Stimulated activated CD8-positive, alpha-beta memory T cell treated with anti-CD3 and anti-CD28 coated beads, Interleukin-4, amount 100 ng/mL, for 1 hour (primary cell): ENCODE measurements around the gene BEND4.

ENCODE experiments used
- DNase-seq, 2 donors: peaks; one replicate each; pipeline ENCODE4 v3.0.0-alpha.2; 2020; ENCODE audit warnings: low read depth in 2 of 2, low spot score in 1 of 2

Gene BEND4

DNA sequence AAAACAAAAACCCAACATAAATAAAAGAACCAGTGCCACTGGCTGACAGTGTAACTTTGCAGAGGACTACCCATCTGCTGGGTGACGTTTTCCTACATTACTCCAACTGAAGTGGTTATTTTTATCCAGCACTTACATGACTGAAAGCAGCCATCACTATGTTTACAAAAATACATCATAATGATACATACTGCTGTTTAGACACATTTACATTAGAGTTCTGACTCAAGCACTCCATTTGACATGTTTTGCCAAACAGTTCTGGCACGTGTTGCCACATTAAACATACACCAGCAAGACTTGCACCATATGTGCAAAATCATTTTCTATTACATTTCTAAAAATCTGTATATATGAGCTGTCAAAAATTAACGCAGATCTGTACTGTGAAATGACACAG, 39.6 kb downstream of the BEND4 start:
- no peak for DNase-seq

DNA sequence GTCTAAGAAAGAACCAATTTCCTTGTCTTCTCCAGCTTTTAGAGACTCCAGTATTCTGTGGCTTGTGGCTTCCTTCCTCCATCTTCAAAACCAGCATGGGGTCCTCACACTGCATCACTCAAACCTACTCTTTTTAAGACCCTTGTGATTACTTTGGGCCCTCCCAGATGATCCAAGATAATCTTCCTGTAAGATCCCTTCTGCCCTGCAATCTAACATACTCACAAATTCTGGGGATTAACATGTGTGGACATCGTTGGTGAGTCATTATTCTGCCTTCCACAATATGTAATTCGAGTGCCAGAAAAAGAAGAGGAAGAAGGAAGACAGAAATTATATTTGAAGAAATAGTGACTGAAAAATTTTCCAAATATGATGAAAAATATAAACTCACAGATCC, 47.9 kb downstream of the BEND4 start:
- DNase-seq: no peak

DNA sequence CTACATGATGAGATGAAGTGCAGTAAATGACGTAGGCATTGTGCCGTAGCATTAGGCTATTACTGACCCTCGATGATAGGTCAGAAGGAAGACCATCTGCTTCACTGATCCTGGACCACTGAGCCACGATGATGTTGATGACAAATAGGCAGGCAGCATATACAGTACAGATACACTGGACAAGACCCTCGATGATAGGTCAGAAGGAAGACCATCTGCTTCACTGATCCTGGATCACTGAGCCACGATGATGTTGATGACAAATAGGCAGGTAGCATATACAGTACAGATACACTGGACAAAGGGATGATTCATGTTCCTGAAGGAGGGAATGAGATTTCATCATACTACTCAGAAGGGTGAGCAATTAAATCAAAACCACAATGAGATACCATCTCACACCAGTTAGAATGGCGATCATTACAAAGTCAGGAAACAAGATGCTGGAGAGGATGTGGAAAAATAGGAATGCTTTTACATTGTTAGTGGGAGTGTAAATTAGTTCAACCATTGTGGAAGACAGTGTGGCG, 50.9 kb downstream of the BEND4 start:
- DNase-seq: no peak

DNA sequence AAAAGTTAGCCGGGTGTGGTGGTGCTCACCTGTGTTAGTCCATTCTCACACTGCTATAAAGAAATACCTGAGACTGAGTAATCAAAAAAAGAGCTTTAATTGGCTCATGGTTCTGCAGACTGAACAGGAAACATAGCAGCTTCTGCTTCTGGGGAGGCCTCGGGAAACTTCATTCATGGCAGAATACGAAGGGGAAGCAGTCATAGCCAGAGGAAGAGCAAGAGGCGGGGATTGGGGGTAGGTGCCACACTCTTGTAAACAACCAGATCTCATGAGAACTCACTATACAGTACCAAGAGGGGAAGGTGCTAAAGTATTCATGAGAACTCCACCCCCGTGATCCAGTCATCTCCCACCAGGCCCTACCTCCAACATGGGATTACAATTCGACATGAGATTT, 64.1 kb downstream of the BEND4 start:
- no peak for DNase-seq

DNA sequence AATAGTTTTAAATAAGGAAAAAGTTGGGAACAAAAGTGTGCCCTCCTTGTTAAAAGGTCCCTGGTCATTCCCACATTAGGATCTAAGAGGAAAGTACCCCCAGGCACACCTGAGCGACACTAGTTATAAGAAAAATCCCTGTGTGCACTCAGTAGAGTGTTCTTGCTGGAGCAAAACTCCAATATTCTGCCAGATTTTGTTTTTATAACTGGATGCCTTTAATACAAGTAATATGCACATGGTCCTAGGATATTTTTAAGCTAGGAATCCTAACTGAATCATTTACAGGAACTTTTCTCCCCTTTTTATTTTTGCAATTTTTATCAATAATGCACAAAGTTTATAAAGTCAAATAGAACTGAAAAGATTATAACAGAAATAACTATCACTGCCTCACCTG, 68.6 kb downstream of the BEND4 start:
- DNase-seq: no peak

DNA sequence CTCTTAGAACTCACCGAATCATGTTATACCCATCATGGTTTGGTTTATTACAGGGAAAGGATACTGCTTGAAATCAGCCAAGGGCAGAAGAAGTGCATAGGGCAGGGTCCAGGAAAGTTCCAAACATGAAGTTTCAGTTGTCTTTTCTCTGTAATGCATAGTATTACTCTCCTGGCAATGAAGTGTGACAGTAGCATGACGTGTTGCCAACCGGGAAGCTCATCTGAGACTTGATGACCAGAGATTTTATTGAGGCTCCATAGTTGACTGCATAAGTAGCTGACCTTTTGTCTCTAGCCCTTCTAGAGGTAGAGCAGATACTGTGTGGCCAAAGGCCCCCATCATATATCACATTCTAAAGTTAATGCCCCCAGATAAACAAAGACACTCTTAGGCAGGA, 72.1 kb downstream of the BEND4 start:
- DNase-seq: no peak

DNA sequence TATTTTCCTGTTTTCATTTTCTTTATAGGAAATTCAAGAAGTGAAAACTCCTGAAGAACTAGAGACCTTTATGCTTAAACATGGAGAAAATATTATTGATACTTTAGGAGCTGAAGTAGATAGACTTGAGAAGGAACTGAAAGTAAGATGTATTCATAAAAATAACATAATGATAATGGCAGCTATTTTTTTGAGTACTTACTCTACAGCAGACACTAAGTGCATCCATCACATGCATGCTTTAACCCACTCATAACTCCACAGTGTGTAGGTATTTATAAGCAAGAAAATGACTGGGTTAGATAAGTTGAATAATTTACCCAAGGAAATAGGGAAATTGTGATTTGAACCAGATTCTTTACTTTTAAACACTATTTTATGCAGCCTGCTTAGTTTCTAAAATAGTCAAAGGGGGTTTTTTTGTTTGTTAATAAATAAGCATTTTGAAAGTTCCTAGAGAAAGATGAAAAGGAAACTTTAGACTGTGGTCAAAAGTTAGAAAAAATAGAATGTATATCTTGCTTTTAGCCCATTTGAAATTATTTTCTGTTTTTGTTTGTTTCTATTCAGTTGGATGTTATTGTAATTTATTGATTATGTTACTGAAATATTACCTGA, 74.2 kb downstream of the BEND4 start:
- no peak for DNase-seq

DNA sequence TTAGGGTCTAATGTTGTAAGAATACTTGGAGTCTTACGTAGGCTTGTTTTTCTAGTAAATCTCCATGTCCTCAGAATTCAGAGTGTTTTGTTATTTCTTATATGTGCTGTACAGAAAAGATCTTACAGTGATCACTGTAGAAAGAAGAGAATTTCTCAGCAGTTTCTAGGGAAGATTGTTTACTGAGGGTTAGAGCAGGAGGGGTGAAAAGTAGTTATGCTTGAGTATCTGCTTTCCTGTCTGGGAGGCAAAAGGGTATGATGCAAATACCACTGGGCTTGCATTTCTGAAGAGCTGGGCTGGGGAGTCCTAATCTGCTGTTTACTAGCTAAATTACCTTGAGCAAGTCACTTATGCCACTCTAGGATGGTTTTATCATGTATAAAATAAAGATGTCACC, 78.2 kb downstream of the BEND4 start:
- DNase-seq: no peak

DNA sequence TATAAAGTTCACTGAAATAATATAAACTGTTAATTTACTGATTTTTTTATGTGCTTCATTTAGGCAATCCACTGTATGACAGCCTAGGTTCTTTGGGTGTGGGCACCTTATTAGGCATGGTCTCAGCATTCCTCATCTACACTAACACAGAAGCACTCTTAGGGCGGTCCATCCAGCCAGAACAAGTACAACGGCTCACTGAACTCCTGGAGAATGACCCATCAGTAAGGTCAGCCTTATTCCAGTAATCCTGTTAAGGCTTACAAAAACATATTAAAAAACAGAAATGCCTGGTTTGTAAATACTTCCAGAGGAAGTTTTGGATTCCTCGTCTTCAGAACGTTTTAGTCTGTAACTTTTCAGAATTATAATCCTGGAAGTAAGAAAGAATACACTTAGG, 82.0 kb downstream of the BEND4 start:
- DNase-seq: no peak

DNA sequence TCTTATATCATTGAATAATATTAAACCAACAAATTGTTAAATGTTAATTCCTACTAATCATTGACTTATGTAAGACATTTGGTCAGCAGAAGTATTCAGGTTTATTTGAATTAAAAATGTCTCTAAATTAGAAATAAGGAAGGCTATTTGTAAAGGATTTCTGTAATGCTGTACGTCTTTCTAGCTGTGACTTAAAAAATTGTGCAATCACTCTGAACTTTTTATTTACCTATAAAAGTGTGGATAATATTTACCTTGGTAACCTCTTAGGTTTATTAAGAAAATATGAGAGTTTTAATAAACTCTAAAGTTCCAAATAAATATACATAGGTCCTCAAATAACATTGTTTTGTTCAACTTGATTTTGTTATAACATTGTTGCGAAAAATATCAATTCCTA, 85.2 kb downstream of the BEND4 start:
- no peak for DNase-seq

DNA sequence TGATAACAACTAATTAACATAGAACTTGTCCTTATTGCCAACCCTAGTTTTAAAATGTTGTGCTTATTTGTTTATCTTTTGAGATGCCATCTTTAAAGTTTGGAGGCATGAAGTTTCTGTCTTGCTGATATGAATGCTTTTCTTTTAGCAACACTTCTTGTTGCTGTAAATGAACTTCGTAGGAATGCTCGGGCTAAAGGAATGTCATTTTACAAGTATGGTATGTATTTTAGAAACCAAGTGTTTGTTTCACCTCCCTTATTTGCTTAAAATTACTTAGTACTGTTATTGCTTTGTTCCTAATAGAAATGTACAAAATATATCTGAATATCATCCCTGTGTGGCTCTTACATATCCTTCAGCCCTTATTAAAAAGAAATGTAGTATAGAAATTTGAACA, 86.1 kb downstream of the BEND4 start:
- no peak for DNase-seq
